DMS153 treated with DMSO at 0.1 percent for 48 hours (cell line): ENCODE measurements around the gene STAG2.
"Not testable (repeated sequence)": the region's sequence is repeated elsewhere in the genome, so short reads cannot be mapped to it uniquely, and the experiment has no call there.

Experiments used
- DNase-seq: peaks from one replicate; lab custom pipeline; 2025; ENCODE audit not compliant: unreplicated experiment; lab: John Stamatoyannopoulos, UW

STAG2 gene

GRCh38 chrX:123961268-123962005 lies at the start of gene STAG2:
TSS of gene STAG2 (plus strand) at chrX:123961706. CDS start at chrX:124022628, 60,922 bp downstream.
- DNase-seq = peak; percentile 70

- DNase-seq = no peak
Measured at GRCh38 chrX:123917069-123917468, 44.4 kb upstream of the STAG2 start.

GRCh38 chrX:123918106-123918721 lies 43.3 kb upstream of the STAG2 start:
- DNase-seq = no peak

DNA sequence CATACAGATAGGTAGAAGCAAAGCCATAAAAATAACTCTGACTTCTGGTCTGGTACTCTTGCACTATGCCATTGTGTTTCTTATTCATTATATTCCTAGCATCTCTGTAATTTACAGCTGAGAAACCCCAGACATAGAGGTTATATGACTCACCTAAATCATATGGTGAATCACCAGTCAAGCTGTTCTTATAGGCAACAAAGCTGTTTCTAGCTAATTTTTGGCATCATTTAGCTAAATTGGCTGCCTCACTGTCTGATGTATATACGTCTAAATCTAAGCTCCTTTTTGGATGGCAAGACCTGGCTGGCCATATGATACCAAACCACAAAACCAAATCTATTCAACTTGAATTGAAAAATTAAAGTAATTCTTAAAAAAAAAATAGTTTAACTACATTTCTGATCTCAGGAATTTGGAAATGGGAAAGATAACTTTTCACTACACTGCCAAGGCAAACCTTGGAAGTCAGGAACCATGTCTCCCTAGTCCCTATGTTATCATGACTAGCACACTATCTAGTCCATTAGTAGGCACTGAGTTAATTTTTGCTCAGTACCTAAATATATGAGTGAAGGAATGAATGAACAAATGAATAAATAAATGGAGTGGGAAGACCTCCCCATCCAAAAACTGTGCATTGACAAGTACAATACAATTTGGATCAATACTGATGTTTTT lies 41.3 kb upstream of the STAG2 start:
- no peak for DNase-seq

- no peak for DNase-seq
Measured at GRCh38 chrX:123923211-123923610, 38.3 kb upstream of the STAG2 start.

DNA sequence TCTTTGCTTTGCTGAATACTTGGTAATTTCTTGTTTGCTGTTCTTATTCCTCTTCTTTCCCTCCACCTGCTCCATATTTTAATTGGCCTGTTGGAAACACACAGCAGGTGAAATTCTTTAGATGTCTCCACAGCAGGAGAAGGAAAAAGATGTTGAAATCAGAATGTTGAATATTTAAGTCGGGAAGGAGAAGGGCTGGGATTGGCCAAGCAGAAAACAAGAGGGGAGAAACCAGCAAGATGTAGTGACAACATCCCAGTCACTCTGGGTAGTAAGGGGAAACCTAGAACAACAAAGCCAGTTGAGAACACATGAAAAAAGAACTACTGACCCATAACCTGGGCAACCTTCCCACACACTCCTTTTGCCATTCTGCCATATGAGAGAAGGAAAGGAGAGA lies 37.3 kb upstream of the STAG2 start:
- no peak for DNase-seq

GRCh38 chrX:123927845-123928244 lies 33.7 kb upstream of the STAG2 start:
- no peak for DNase-seq

DNA sequence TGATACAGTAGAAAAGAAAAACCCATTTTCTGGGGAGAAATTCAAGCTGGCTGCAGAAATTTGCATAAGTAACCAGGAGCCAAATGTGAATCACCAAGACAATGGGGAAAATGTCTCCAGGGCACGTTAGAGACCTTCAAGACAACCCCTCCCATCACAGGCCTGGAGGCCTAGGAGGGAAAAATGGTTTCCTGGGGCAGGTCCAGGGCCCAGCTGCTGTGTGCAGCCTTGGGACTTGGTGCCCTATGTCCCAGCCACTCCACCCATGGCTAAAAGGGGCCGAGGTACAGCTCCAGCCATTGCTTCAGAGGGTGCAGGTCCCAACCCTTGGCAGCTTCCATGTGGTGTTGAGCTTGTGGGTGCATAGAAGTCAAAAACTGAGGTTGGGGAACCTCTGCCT lies 29.5 kb upstream of the STAG2 start:
- DNase-seq = not testable (repeated sequence)

DNA sequence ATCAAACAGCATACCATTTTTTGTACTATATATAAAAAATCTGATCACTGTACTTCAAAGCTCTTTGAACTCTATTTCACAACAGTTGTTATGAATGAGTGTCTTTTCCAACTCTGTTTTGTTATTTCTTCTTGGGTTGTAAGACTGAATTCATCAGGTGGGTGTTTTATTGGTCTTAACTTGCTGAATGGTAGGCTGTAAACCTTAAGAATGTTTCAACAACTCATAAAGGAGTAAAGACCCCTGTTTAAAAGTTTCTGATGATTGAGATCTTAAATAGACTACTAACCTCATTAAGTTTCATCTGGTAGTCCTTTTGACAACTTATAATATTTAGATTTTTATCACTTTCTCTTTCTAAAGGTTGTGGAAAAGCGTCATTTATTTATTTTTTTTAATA lies 18.4 kb upstream of the STAG2 start:
- DNase-seq = no peak

DNA sequence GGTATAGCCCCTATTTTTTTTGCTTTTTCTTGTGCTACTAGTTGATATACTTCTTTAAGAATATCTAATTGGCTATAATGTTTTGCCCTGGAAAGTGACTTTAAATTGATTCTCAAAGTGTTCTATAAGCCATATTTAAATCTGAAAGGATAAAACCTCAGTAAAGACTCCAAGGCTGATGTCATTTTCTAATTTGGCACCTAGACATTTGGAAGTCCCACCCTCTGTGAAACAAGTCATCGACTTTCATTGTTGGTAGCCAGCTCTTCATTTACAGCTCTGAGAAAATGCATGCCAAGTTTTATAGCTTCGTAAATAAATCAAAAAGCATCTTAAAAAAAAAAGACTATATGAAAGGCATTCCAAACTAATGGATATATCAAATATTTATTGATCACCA lies 18.0 kb upstream of the STAG2 start:
- no peak for DNase-seq

DNA sequence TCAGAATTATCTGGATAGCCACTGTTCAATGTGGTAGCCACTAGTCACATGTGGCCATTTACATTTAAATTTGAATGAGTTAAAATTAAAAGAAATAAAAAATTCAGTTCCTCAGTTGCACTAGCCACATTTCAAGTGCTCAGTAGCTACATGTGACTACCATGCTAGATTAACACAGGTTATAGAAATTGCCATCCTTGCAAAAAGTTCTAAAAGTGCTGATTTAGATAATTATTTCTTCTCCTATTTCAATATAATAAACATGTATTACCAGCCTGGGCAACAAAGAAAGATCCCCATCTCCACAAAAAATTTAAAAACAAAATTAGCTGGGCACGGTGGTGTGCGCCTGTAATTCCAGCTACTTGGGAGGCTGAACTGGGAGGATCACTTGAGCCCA lies 11.7 kb upstream of the STAG2 start:
- DNase-seq = no peak

DNA sequence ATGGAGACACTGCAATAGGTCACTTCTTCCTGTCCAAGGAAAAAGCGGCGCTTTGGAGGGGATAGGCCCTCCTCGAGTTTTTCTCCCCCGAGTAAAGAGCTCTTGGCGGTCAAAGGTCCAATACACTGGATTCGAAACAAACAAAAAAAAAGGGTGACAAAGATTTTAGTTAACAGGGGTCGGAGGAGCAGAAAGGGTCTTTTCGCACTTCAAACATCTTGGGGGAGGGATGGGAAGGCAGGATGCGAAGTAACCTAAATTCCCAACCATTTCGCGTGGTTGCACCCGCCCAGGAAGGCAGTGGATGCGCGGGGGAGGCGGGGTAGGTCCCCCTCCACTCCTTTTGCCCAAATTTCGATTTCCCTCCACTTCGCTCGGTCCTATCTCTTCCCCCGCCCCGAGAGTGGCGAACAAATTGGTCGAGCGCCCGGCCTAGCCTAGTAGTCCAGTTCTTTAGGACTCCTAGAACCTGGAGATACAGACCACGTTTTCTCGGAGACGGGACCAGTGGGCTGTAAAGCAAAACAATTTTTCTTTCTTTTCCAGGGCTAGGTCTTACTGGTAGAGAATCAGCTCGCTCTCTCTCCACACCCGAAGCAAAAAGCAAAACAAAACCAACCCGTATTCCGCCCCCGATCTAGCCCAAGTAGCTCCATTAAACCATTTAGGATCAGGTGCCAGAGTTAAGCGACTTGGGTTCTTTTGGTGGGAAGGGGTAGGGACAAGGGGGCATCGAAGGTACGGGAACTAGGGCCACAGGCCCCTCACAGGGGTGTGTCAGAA lies 2.0 kb upstream of the STAG2 start:
- no peak for DNase-seq

- no peak for DNase-seq
Measured at GRCh38 chrX:123960956-123961267, 594 bp upstream of the STAG2 start.

DNA sequence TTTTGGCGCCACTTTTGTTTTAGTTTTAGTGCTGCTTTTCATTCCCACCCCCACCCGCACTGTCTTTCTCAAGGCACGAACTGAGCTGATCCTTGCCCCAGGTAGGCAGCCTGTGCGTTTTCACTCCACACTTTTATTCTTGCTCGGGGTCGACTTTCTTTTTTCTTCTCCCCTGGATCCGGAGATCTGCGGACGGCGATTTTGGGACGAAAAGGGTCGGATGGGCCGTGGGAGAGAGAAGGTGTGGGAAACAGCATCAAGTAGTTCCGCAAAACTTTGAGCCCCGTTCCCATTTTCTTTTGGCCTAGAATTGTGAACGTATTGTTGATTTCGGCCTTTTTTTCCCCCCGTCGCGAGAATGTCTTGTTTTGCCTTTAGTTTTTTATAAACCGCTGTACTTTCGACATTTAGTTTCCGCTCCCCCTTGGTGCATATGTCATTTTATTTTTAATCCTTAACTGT lies 531 bp downstream of the STAG2 start:
- peak; percentile 33 for DNase-seq

DNA sequence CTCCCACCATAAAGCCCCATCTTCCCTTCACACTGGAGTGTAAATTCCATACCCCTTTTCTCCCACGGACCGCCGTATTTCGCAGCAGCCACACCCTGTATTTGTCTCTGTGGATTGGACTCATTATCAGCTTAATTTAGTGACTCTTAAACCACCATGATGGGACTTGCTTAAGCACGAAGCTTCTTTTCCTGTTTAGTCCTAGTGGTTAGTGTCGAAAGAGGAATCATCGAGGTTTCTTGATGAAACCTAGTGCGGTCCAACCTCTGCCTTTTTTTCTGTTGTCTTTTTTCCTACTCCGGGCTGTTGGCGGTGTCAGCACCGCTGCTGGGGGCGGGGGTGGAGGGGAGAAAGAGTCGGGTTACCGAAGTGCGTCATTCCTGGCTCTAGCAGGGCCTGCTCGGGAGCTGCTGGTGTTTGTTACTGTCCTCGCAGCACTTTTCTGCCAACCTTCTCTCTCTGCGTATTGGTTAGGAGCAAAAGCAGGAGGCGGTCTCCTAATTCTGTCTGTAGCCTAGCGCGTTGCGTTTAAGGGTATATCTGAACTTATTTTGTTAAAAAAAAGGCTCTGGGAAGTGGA lies 1.4 kb downstream of the STAG2 start:
- DNase-seq = peak; percentile 91

GRCh38 chrX:123964156-123964834 lies 2.8 kb downstream of the STAG2 start:
- DNase-seq = no peak

GRCh38 chrX:123965712-123966111 lies 4.2 kb downstream of the STAG2 start:
- no peak for DNase-seq

GRCh38 chrX:123967497-123967896 lies 6.0 kb downstream of the STAG2 start:
- DNase-seq = no peak

GRCh38 chrX:123968383-123969050 lies 7.0 kb downstream of the STAG2 start:
- DNase-seq = no peak

GRCh38 chrX:123971982-123972381 lies 10.5 kb downstream of the STAG2 start:
- no peak for DNase-seq
